ENCODE results near the gene SEC31A. TPM values are rescaled to one million over a fixed set of nuclear protein-coding genes. Genes with fewer than 3 reads are reported as not detected.
A peak's percentile ranks its signal among the peaks of the same experiment; 100 is the strongest.

The SEC31A gene
- total RNA-seq, 1 donor from 2014 or later, result 233 TPM

DNA sequence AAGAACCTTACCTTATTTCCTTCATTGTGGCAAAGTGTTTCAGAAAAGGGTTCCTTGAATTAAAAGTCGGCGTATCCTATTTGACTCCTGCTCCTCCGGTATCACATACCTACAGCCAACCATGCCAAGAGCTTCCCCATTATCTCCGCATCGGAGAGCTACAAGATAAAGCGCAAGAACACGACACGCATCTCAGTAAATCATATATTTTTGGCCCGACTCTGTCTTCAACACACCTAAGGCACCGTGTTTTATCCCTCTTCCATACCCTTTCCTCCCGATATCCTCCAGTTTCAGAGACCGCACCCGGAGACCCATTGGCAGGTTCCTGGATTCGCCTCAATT, 9.1 kb upstream of the SEC31A start:
- TF ChIP-seq, protein P1, sequence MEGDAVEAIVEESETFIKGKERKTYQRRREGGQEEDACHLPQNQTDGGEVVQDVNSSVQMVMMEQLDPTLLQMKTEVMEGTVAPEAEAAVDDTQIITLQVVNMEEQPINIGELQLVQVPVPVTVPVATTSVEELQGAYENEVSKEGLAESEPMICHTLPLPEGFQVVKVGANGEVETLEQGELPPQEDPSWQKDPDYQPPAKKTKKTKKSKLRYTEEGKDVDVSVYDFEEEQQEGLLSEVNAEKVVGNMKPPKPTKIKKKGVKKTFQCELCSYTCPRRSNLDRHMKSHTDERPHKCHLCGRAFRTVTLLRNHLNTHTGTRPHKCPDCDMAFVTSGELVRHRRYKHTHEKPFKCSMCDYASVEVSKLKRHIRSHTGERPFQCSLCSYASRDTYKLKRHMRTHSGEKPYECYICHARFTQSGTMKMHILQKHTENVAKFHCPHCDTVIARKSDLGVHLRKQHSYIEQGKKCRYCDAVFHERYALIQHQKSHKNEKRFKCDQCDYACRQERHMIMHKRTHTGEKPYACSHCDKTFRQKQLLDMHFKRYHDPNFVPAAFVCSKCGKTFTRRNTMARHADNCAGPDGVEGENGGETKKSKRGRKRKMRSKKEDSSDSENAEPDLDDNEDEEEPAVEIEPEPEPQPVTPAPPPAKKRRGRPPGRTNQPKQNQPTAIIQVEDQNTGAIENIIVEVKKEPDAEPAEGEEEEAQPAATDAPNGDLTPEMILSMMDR (conservative IDR thresholded peaks at IDR 0.05), result no peak
- no peak overlapping the region for H3K4me3 Mint-ChIP-seq
- peaks cover 6% of the 10 kb centered on the region for H3K4me1 Mint-ChIP-seq (ENCODE audit: unreplicated experiment)
- no peaks in the 10 kb centered on the region for H3K27me3 Mint-ChIP-seq
- peaks cover 12% of the 10 kb centered on the region for H3K36me3 Mint-ChIP-seq
- DNase-seq (ENCODE audit: extremely low spot score, unreplicated experiment), result no peak
- no peaks in the 10 kb centered on the region for H3K9me3 Mint-ChIP-seq
- H3K27ac Mint-ChIP-seq, result no peak overlapping the region

DNA sequence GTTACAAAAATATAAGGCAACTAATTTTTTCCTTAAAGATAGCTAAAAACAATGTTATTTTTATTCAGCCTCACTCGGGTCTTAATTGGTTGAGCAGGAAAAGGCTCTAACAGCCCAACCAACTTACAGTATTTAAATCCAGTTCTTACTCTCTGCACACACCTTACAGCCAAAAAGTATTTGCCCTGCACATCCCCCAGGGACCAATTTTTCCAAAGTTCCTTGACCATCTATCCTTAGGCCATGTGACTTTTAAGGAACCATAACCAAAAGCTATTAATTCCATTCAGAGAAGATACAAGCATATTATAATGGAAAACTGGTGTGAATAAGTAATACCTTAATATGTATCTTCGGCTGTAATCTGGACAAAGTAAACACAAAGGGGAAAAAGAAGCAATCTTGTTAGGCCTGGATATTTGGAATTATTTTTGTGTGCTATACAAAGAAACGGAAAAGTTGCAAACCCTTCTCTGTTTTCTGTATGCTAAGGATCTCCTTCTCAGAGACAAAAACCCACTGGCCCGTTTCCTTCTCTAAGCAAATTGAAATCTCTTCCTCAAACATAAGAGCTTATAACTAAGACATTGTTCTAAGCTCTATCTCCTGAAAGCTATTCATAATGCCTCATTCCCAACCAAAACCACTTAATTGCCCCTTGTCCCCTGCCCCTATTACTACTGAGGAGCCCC, 8.6 kb upstream of the SEC31A start:
- Mint-ChIP-seq H3K27me3 (no peaks in the 10 kb centered on the region), H3K36me3 (peaks cover 15% of the 10 kb centered on the region), H3K9me3 (no peaks in the 10 kb centered on the region), H3K27ac (no peak overlapping the region), H3K4me3 (no peak overlapping the region), H3K4me1 (ENCODE audit: unreplicated experiment) (peaks cover 6% of the 10 kb centered on the region)
- DNase-seq (ENCODE audit: extremely low spot score, unreplicated experiment), result no peak
- TF ChIP-seq, protein P1 (conservative IDR thresholded peaks at IDR 0.05), result no peak

DNA sequence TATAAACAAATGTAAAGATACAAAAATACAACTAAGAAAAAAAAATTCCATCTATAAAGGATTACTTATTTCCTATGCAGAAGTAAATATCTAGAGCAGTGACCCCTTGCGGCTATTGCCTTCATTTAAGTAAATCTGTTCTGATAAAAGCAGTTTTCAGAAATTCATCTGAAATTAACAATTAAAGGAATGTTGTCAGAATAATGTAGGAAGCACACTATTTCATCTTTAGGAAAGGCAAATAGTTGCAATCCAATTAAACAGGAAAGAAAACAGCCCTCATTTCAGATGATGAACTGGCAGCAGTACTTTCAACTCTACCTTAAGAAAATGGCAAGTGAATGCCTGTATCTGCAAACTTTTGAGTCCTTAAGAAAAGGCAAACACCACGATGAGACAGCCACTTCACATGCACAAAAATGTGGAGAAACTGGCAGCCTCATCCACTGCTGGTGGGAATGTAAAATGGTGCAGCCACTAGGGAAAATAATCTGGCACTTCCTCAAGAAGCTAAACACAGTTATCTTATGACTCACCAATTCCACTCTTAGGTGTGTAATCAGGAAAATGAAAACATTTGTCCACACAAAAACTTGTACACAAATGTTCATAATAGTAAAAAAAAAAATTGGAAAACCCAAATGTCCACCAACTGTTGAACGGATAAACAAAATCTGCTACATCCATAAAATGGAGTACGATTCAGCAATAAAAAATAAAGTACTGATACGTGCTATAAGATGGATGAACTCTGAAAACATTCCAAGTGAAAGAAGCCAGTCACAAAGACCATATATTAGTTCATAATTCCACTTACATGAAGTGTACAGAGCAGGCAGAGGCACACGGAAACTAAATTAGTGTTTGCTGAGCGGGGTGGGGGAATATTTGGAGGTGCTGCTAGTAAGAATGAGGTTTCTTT, 7.6 kb upstream of the SEC31A start:
- H3K4me3 Mint-ChIP-seq, result no peak overlapping the region
- no peak for DNase-seq (ENCODE audit: extremely low spot score, unreplicated experiment)

DNA sequence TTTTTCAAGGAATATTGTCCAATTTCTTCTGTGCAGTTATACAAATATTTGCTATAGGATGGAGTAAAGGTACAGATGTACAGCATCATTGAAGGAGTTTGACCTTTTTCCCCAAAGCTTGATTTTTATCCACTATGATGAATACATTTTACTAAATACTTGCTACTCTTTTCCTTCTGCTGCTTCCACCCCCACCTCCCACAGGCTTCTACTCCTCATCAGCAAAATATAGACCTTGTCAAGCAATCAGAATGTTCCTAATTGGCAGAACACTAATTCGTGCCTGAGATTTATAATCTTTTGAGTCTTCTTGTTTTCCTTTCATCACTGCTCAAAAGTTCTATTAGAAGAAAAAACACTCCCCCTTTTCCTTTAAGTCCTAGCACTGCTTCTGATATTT, 5.8 kb upstream of the SEC31A start:
- TF ChIP-seq, protein P1 (conservative IDR thresholded peaks at IDR 0.05), result no peak
- no peaks in the 10 kb centered on the region for H3K27me3 Mint-ChIP-seq
- H3K27ac Mint-ChIP-seq, result peak overlapping the region; percentile 34
- peak overlapping the region; percentile 48 for H3K4me3 Mint-ChIP-seq
- no peaks in the 10 kb centered on the region for H3K9me3 Mint-ChIP-seq
- H3K36me3 Mint-ChIP-seq, result peaks cover 21% of the 10 kb centered on the region
- peaks cover 15% of the 10 kb centered on the region for H3K4me1 Mint-ChIP-seq (ENCODE audit: unreplicated experiment)
- no peak for DNase-seq (ENCODE audit: extremely low spot score, unreplicated experiment)

More for the DNA sequence above, 7.6 kb upstream of the SEC31A start:
- H3K9me3 Mint-ChIP-seq, result no peaks in the 10 kb centered on the region
- H3K36me3 Mint-ChIP-seq, result peaks cover 21% of the 10 kb centered on the region
- H3K27ac Mint-ChIP-seq, result no peak overlapping the region
- TF ChIP-seq, protein P1 (conservative IDR thresholded peaks at IDR 0.05), result peak; percentile 68
- no peaks in the 10 kb centered on the region for H3K27me3 Mint-ChIP-seq
- peaks cover 6% of the 10 kb centered on the region for H3K4me1 Mint-ChIP-seq (ENCODE audit: unreplicated experiment)

DNA sequence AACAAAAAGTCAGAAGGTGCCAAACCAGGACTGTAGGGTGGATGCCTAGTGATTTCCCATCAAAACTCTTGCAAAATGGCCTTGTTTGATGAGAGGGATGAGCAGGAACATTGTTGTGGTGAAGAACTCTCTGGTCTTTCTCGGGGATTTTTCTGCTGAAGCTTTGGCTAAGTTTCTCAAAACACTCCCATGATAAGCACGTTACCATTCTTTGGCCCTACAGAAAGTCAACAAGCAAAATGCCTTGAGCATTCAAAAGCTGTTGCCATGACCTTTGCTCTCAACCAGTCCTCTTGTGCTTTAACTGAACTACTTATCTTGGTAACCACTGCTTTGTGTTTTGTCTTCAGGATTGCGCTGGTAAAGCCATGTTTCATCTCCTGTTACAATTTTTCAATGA, 3.0 kb upstream of the SEC31A start:
- H3K27ac Mint-ChIP-seq, result peak overlapping the region; percentile 13
- H3K4me3 Mint-ChIP-seq, result peak overlapping the region; percentile 31
- peaks cover 20% of the 10 kb centered on the region for H3K4me1 Mint-ChIP-seq (ENCODE audit: unreplicated experiment)

More for the DNA sequence above, 3.0 kb upstream of the SEC31A start:
- TF ChIP-seq, protein P1 (conservative IDR thresholded peaks at IDR 0.05), result no peak
- no peak for DNase-seq (ENCODE audit: extremely low spot score, unreplicated experiment)
- peaks cover 23% of the 10 kb centered on the region for H3K36me3 Mint-ChIP-seq
- no peaks in the 10 kb centered on the region for H3K9me3 Mint-ChIP-seq
- H3K27me3 Mint-ChIP-seq, result no peaks in the 10 kb centered on the region

Measured in type B pancreatic cell (in vitro differentiated cells).